GM18499 (cell line): ENCODE measurements around the gene MYH11.

Experiments used
- ATAC-seq: cut with Tn5 transposase; IDR thresholded peaks from one replicate; pipeline ENCODE4 v1.9.1; 2021; ENCODE audit warnings: moderate number of reproducible peaks; ENCODE audit not compliant: insufficient read depth, unreplicated experiment

Gene MYH11

DNA sequence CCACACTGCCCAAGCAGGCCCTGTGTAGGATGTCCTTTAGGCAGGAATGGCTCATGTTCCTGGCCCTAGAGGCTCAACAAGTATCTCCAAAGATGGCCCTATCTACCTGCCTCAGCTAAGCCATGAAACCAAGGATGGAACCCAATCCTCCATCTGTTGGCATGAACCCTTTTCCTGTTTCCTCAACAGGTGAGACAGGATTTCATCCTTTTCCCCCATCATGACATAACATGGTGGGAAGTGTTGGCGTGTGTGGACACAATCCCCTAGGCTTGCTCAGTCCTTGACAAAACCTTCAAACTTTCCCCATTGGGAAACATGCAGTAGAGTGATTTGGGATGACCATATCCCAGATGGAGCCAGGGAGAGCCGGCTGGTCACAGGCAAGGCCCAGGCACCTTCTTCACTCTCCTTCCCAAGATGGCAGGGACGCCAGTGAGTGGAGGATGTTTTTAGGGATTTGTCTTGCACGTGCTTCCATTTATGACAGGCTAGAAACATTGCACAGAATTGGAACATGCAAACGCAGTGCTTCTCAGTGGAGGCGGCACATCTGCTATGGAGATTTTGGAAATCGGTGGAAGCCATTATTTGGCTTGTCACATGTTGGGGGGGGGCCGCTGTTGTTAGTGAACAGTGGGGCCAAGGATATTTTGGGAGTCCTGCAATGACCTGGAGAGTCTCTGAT lies 77.0 kb downstream of the MYH11 start:
- no peak for ATAC-seq

DNA sequence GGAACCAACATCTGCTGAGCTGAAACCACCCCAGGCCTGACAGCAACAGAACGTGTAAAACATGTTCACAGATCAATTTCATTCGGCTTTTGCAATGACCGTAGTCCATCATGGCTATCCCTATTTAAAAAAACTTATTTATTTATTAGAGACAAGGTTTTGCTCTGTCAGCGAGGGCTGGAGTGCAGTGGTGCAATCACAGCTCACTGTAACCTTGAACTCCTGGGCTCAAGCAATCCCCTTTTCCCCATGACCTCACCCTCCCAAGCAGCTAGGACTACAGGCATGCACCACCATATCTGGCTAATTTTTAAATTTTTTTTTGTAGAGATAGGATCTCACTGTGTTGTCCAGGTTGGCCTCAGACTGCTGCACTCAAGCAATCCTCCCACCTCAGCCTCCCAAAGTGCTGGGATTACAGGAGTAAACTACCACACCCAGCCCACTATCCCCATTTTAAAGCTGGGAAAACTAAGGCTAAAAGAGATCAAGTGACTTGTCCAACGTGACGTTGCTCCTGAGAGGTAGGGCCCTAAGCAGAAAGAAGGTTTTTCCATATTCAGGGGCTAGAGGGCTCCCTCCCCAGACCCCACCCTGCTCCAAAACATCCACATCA lies 77.7 kb downstream of the MYH11 start:
- no peak for ATAC-seq

DNA sequence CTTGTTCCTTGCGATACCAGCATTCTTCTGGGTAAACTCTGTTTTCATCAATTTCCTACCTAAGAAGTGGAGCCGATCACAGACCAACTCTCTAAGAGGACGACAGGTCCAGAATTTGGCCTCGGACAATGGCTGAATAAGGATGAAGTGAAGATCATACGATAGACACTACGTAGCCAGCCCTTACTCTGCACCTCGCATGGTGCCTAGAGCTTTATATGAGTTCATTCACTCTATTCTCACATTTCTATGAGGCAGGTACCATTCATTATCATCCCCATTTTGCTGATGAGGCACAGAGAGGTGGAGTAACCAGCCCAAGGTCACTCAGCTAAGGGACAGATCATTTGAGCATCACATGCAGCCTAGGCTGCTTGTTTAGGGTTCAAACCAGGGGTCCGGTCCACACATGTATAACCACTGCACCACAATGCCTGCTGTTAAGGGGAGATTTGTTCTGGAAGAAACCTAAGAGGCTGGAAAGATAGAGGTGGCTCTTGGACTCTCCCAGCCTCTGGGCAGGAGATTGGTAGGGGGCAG lies 78.6 kb downstream of the MYH11 start:
- no peak for ATAC-seq

GRCh38 chr16:15777533-15778203 lies 79.2 kb downstream of the MYH11 start:
- ATAC-seq, result no peak

- no peak for ATAC-seq
Observed at GRCh38 chr16:15776572-15776971, 80.3 kb downstream of the MYH11 start.

DNA sequence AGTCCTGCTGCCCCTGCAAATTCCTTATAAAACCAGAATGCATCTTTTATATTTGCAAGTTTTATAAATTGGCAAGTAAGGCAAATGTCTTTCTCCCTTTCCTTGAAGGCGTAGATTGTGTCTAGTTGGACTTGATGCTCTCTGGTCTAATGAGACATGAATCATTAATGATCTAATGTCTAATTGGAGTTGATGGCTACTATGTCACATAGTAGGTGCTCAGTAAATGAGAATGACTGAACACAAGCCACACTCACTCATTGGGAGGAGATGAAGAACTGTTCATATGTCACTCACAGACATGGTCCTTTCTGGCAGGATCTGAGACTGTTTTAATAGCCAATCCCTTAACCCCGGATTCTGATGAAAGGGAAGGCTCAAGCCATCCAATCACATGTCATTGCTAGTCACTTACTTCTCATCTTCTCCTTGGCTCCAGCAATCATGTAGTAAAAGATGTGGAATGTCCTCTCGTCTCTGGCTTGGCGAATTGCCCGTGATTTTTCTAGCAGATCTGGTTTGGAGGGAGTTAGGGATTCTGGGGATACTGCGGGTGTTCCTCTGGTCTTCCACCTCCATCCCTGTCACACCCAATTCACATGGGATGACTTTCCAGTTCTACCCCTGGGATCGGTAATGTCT lies 81.0 kb downstream of the MYH11 start:
- no peak for ATAC-seq

GRCh38 chr16:15775209-15775608 lies 81.6 kb downstream of the MYH11 start:
- no peak for ATAC-seq

- ATAC-seq, result no peak
Observed at GRCh38 chr16:15773968-15774367, 82.9 kb downstream of the MYH11 start.

GRCh38 chr16:15772579-15773293 lies 84.1 kb downstream of the MYH11 start:
- ATAC-seq, result no peak

DNA sequence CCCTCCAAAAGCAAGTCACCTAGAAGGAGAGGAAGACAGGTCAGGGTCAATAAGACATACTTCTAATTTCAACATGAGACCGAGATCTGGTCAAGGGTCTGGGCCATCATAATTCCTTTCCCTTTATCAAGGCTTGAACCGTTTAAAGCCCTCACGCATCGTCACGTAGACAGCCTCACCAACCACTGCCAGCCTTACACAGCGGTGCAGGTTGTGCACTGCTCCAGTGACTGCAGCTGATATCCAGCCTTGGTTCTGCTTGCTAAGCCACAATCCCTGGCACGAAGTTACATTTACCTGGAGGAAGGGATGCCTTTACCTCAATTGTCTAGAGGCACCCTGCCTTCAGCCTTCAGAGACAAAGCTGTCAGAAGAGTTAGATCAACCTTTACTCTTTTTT lies 85.1 kb downstream of the MYH11 start:
- no peak for ATAC-seq

DNA sequence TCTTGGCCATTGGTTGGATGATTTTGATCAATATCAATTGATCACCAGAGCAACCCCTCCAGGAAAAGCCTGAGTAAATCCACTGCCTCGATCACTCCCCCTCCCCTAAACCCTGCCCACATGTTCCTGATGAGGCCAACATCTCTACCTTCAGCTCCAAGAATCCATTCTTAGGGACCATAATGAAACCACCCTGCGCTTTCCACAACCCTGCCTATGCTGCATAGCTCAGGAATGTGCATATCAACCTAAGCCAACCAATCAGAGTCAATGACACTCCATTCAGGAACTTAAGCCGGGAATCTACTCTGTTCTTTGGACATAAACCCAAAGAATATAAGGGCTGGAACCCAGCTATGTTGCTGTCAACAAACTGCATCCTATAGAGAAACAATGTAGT lies 86.3 kb downstream of the MYH11 start:
- no peak for ATAC-seq

DNA sequence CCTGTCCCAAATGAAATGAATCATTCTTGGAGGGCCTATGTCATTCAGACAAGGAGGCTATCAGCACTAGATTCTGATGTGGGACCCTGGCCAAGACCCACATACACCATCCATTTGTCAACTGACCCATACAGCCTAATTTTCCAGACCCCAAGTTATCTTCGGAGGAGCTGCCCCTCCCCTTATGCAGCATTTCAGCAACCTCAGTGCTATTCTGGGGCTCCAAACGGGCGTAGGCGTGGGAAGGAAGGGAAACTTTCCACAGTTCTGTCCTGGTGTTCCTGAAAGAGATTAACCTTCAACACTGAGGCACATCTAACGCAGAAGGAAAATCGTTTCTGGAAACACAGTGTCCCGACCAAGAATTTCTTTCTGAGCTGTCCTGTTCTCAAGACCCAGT lies 86.7 kb downstream of the MYH11 start:
- no peak for ATAC-seq

- ATAC-seq, result no peak
Observed at GRCh38 chr16:15769239-15769638, 87.6 kb downstream of the MYH11 start.

GRCh38 chr16:15768201-15768600 lies 88.6 kb downstream of the MYH11 start:
- no peak for ATAC-seq

DNA sequence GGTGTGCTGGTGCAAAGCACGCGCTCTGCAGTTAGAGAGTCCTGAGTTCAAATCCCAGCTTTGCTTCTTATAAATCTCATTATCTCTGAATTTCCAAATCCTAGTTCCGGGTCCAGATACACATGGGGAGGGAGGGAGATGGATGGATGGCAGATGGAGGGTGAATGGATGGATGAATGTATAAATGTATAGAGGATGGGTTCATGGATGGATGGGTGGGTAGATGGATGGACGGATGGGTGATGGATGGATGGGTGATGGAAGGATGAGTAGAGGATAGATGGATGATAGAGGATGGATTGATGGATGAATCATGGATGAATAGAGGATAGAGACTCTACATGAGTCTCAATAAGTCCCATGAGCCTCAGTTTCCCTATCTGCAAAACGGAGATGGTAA lies 89.9 kb downstream of the MYH11 start:
- ATAC-seq, result no peak

GRCh38 chr16:15765880-15766279 lies 90.9 kb downstream of the MYH11 start:
- no peak for ATAC-seq

GRCh38 chr16:15765116-15765515 lies 91.7 kb downstream of the MYH11 start:
- ATAC-seq, result no peak

GRCh38 chr16:15764112-15764511 lies 92.7 kb downstream of the MYH11 start:
- no peak for ATAC-seq

DNA sequence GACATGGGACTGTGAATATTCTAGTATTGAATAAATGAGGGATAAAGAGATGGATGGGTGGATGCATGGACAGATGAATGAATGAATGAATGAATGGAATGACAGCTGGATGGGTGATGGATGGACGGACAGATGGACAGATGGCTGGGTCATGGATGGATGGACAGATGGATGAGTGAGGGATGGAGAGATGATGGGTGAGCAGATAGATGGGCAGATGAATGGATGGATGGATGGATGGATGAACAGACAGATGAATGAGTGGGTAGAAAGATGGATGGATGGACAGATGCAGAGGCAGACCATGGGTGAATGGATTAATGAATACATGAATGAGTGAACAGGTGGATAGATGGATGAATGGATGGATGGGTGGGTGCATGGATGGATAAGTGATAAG lies 96.7 kb downstream of the MYH11 start:
- ATAC-seq, result no peak

- no peak for ATAC-seq
Observed at GRCh38 chr16:15759070-15759469, 97.8 kb downstream of the MYH11 start.
